NT2/D1 (cell line): ENCODE data around the gene CREB3L2.

ENCODE experiments used
- SUZ12 ChIP-seq: IDR thresholded peaks from 2 replicates; pipeline ENCODE4 v1.6.1; 2011; ENCODE audit not compliant: insufficient read length, insufficient read depth; ENCODE audit errors: extremely low read depth
- YY1 ChIP-seq: IDR thresholded peaks from 2 replicates; pipeline ENCODE4 v1.6.1; 2011; ENCODE audit not compliant: insufficient read length, insufficient read depth
- ZNF274 ChIP-seq: IDR thresholded peaks from 2 replicates; pipeline ENCODE4 v1.6.1; 2011; ENCODE audit warnings: mild to moderate bottlenecking, low read depth, low read length

DNA sequence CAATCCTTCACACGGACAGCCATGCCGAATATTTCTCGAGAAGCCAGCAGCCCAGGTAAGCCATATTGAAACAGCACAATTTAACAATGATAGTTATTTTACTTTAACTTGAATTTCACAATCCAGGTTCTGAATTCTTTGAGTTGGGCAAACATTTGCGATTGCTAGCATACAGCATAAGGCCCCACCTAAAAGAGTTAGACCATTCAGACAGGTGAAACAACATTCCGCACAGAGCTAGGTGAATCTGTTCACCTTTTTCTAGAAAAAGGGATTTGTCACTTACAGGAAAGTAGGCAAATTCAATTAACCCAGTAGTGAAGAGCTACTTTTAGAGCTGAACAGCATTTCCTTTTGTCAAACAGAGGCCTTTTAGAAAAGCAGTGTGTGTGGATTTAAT is 45.3 kb downstream of the CREB3L2 start:
- TF ChIP-seq YY1: no peak
- no peak for TF ChIP-seq ZNF274
- TF ChIP-seq SUZ12: no peak
